ENCODE data around the gene IFITM10.

Gene IFITM10

GRCh38 chr11:1706634-1707400, 43.6 kb downstream of the IFITM10 start:
- no peak for DNase-seq

DNA sequence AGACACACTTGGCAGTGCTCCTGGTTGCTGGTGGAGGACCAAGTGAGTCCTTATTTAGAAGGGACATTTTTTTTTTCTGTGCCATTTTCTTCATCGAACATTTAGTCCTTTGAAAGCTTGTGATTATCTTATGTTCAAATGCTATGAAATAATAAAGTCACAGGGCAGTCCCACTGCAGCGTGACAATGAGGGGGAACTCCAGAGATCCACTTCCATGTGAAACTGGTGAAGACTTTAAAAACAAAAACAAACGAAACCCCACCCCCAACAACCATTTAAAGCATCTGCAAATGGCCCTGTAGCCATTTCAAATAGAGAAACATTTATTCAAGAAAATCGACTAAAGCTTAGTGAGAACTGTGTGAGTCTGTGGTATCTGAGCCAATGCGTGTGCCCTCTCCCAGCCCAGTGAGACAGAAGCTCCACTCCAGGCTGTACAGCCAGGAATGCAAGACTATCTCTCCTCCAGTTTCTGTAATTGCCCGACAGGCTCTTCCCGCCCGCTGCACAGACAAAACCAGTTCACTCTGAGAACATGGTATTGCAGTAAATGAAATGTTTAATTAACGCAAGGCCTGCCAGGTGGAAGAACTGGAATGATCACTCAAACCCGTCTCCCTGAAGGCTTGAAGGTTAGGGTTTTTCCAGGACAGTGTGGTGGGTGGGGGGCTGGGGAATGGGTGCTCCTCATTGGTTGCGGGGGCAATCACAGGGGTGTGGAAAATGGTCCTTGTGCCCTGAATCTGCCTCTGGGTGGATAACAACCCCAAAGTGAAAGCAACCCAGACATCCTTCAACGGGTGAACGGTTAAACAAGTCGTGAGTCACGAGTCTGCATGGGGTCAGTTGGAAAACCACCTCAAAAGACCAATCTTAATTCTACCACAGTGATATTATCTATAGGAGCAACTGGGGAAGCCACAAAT, 45.0 kb downstream of the IFITM10 start:
- DNase-seq, result no peak

DNA sequence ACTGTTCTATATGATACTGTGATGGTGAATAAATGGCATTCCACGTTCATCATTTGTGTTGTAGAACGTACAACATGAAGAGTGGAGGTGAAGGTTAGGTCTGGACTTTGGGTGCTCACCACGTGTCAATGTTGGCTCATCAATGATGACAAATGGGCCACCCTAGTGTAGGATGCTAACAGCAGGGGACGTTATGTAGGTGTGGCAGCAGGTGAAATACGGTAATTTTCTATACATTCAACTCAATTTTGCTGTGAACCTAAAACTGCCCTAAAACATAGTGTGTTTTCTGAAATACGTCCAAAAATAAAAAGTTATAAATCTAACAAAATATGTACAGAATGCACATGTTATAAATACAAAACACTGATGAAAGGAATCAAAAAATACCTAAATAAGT, 47.2 kb downstream of the IFITM10 start:
- DNase-seq, result no peak

- no peak for DNase-seq
Measured at GRCh38 chr11:1702506-1702905, 47.9 kb downstream of the IFITM10 start.

GRCh38 chr11:1701091-1701807, 49.1 kb downstream of the IFITM10 start:
- no peak for DNase-seq

- DNase-seq, result no peak
Measured at GRCh38 chr11:1699771-1700170, 50.6 kb downstream of the IFITM10 start.

DNA sequence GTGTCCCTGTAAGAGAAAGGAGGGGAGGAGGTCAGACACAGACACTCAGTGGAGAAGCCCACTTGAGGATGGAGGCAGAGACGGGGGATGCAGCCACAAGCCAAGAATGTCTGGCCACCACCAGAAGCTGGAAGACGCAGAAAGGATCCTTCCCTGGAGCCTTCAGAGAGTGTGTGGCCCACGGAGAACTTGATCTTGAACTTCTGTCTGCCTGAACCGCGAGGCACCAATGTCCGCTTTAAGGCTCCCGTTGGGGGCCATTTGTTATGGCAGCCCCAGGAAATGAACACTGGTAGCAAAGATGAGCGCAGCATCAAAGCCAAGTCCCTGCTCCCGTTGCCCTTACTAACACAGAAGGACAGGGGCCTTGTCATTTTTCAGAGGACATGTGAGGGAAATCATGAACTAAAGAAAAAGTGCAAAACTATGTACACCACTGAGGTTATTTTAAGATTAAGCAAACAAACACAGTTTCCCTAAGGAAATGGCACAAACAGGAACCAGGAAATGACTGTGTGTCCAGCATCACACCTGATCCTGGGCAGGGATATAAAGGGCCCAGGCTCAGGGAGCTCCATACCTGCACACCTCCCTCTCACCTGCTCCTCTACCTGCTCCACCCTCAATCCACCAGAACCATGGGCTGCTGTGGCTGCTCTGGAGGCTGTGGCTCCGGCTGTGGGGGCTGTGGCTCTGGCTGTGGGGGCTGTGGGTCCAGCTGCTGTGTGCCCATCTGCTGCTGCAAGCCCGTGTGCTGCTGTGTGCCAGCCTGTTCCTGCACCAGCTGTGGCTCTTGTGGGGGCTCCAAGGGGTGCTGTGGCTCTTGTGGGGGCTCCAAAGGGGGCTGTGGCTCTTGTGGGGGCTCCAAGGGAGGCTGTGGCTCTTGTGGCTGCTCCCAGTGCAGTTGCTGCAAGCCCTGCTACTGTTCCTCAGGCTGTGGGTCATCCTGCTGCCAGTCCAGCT, 53.5 kb downstream of the IFITM10 start, which contains the start of gene KRTAP5-6:
KRTAP5-6 (plus strand) TSS at position 588 of the 963 bp plus-strand sequence; CDS start at position 639, 51 bp downstream.
- no peak for DNase-seq

DNA sequence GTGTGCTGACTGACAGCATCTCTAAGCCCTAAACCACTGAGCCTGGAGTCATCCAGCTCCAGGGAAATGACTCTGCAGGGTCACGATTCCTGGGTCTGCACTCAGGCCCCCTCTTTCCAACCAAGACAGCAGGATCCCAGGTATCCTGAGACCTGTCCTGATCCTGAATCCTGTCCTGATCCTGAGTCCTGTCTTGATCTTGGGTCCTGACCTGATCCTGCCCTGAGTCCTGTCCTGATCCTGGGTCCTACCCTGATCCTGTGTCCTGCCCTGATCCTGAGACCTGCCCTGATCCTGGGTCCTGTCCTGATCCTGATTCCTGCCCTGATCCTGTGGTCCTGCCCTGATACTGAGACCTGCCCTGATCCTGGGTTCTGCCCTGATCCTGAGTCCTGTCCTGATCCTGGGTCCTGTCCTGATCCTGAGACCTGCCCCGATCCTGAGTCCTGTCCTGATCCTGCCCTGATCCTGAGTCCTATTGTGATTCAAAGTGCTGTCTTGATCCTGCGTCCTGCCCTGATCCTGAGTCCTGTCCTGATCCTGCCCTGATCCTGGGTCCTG, 54.8 kb downstream of the IFITM10 start:
- no peak for DNase-seq

DNA sequence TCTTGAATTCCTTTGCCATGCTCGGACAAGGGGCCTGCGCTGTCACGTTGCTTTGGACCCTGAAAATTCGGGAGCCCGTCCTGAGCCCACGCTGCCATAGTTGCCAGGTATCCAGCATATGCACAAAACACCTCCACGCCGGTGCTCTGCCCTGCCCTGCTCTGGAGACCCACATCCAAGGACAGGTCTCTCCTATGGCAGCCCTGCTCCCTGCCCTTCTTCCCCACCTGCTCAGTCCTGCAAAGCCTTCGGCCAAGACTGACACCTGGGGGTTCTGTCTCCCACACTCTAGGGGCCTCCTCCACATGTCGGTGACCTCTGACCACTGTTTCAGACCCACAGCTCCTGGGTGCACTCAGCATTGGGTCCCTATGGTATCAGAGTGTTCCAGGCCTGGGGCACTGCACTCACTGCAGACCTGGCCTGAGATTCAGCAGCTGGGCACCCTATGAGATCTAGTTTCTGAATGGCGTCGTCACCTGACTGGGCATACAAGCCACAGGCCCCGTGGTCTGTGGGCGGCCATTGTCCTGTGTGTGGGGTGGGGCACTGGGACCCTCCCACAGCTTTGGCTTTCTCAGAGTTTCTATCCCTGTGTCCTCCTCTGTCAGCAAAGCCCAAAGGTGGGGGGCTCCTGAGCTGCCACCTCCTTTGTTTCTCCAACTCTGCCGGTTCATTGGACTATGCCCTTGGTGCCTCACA, 55.4 kb downstream of the IFITM10 start:
- DNase-seq, result no peak

GRCh38 chr11:1694064-1694845, 56.1 kb downstream of the IFITM10 start:
- DNase-seq, result peak; percentile 80 to 81

GRCh38 chr11:1693327-1694063, 56.9 kb downstream of the IFITM10 start:
- peak; percentile 44 to 70 for DNase-seq

- DNase-seq, result no peak
Measured at GRCh38 chr11:1692708-1693326, 57.6 kb downstream of the IFITM10 start.

- DNase-seq, result no peak
Measured at GRCh38 chr11:1691878-1692707, 58.3 kb downstream of the IFITM10 start.

DNA sequence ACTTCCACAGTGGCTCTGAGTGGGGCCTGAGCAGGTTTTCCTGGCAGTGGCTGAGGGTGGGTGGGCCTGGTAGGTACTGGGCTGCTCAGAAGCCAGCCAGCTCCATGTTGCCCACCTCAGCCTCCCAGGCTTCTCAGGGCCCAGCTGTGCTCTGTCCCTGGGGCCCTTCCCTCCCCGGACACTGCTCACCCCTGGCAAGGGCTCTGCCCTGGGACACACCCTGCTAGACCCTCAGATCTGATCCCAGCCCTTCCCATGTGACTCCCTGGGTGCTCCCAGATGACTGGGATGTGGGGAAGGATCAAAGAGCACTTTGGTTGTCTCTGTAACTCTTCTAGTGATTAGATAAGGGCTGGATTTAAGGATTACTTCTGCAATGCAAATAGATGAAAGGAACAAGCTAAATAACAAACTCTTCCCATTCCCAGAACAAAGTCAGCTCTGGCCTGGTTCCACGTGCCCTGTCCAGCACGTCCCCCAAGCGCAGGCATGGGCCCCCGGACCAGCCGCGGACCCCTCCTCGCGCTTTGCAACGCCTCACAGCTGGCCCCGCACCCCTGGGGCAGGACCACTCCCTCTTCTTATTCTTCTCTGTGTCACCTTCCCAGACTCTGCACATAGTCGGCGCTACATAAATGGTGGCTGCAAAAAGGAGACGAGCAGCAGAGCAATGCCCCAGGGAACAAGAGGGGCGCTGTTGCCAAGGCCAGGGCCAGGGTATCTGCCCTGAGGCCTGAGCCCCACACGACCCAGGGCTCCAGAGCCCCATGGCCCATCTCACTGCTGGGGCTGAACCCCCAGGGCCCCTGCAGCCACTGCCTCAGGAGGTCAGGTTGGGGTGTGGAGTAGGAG, 59.1 kb downstream of the IFITM10 start:
- no peak for DNase-seq

DNA sequence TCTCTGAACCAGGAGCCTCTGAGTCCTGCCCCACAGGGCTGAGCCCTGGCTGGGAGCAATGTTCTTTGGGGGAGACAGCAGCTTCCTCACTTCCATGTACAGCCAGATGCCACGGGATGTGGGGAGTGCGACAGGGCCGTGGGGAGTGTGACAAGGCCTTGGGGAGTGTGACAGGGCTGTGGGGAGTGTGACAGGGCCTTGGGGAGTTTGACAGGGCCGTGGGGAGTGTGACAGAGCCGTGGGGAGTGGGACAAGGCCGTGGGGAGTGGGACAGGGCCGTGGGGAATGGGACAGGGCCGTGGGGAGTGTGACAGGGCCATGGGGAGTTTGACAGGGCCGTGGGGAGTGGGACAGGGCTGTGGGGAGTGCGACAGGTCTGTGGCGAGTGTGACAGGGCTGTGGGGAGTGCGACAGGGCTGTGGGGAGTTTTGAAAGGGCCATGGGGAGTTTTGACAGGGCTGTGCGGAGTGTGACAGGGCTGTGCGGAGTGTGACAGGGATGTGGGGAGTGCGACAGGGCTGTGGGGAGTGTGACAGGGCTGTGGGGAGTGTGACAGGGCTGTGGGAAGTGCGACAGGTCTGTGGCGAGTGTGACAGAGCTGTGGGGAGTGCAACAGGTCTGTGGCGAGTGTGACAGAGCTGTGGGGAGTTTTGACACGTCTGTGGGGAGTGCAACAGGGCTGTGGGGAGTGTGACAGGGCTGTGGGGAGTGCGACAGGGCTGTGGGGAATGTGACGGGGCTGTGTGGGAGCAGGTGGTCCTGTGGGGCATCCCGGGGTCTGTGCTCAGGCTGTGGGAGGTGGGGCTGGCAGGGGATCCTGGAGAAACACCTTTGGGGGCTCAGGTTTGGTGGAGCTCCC, 60.0 kb downstream of the IFITM10 start:
- DNase-seq, result no peak
